ENCODE data around the gene SCAND1. TPM values are rescaled to one million over a fixed set of nuclear protein-coding genes. Genes with fewer than 3 reads are reported as not detected.
"Not testable (repeated sequence)": the region's sequence is repeated elsewhere in the genome, so short reads cannot be mapped to it uniquely, and the experiment has no call there.

SCAND1 gene
- total RNA-seq, 3 donors from 2014 or later = 55.3 to 80.4 (median 60.7) TPM

GRCh38 chr20:35956616-35957015 is 2.3 kb upstream of the SCAND1 start:
- peaks cover 19% of the 10 kb centered on the region for H3K4me1 ChIP-seq (ENCODE audit: low read depth)
- DNase-seq (peak in 1 of 3 donors; percentile 30), ATAC-seq (no peak)
- TF ChIP-seq CTCF (IDR thresholded peaks at IDR 0.05) = no peak
- intact Hi-C loops (cut with DNase I, micrococcal nuclease) = no loop called here
- H3K4me3 ChIP-seq = no peak overlapping the region
- no peaks in the 10 kb centered on the region for H3K36me3 ChIP-seq (ENCODE audit: low read depth)
- no peaks in the 10 kb centered on the region for H3K9me3 ChIP-seq

GRCh38 chr20:35954907-35955251 is 577 bp upstream of the SCAND1 start:
- Histone ChIP-seq H3K36me3 (ENCODE audit: low read depth) (no peaks in the 10 kb centered on the region), H3K9me3 (no peaks in the 10 kb centered on the region), H3K4me3 (peak overlapping the region; percentile 91), H3K4me1 (ENCODE audit: low read depth) (peaks cover 19% of the 10 kb centered on the region)
- ATAC-seq (peak; percentile 16), DNase-seq (no peak)
- intact Hi-C loops (cut with DNase I, micrococcal nuclease) = no loop called here
- no peak for TF ChIP-seq CTCF (IDR thresholded peaks at IDR 0.05)

GRCh38 chr20:35953387-35954199 is 709 bp downstream of the SCAND1 start:
- intact Hi-C loops (cut with DNase I, micrococcal nuclease) = no loop called here
- peaks cover 19% of the 10 kb centered on the region for H3K4me1 ChIP-seq (ENCODE audit: low read depth)
- peak; percentile 51 for ATAC-seq

GRCh38 chr20:35952480-35953386 is 1.6 kb downstream of the SCAND1 start:
- no peak for TF ChIP-seq CTCF (IDR thresholded peaks at IDR 0.05)
- H3K36me3 ChIP-seq (ENCODE audit: low read depth) = no peaks in the 10 kb centered on the region
- H3K4me1 ChIP-seq (ENCODE audit: low read depth) = peaks cover 19% of the 10 kb centered on the region
- H3K9me3 ChIP-seq = no peaks in the 10 kb centered on the region
- peak overlapping the region; percentile 91 for H3K4me3 ChIP-seq
- intact Hi-C loops (cut with DNase I, micrococcal nuclease) = no loop called here
- DNase-seq (no peak), ATAC-seq (no peak)

More at GRCh38 chr20:35953387-35954199, 709 bp downstream of the SCAND1 start:
- Histone ChIP-seq H3K36me3 (ENCODE audit: low read depth) (no peaks in the 10 kb centered on the region), H3K9me3 (no peaks in the 10 kb centered on the region), H3K4me3 (peak overlapping the region; percentile 91)
- no peak for TF ChIP-seq CTCF (IDR thresholded peaks at IDR 0.05)
- peak; percentile 49 to 84 (median 78) for DNase-seq

- intact Hi-C loops (cut with DNase I, micrococcal nuclease); ATAC-seq; H3K4me3 ChIP-seq: not testable (repeated sequence)
These were observed 2.2 kb downstream of the SCAND1 start for GRCh38 chr20:35952080-35952479.

GRCh38 chr20:35950093-35950492 is 4.2 kb downstream of the SCAND1 start:
- no peak for ATAC-seq
- Histone ChIP-seq H3K36me3 (ENCODE audit: low read depth) (no peaks in the 10 kb centered on the region), H3K4me1 (ENCODE audit: low read depth) (peaks cover 15% of the 10 kb centered on the region), H3K4me3 (no peak overlapping the region), H3K9me3 (no peaks in the 10 kb centered on the region)
- no peak for DNase-seq
- intact Hi-C loops (cut with DNase I, micrococcal nuclease) = no loop called here
- TF ChIP-seq CTCF (IDR thresholded peaks at IDR 0.05) = no peak

More at GRCh38 chr20:35952080-35952479, 2.2 kb downstream of the SCAND1 start:
- H3K9me3 ChIP-seq; DNase-seq; H3K36me3 ChIP-seq (ENCODE audit: low read depth): not testable (repeated sequence)
- peaks cover 19% of the 10 kb centered on the region for H3K4me1 ChIP-seq (ENCODE audit: low read depth)

Data from mucosa of descending colon (tissue), 3 donors.